IMR-90 (cell line): Measurements from ENCODE around the gene SIN3B. TPM values are rescaled to one million over a fixed set of nuclear protein-coding genes. Genes with fewer than 3 reads are reported as not detected.

Experiments
- ATAC-seq: fragments of 200-7000 bp; cut with Tn5 transposase; 2 replicates; pipeline ENCODE4 v1.9.1; 2020; ENCODE audit warnings: low read depth, mild to moderate bottlenecking, moderate library complexity
- BruUV-seq: library from RNA; stranded (reverse); fragments of 400-500 nt; replicated peaks from 2 replicates; lab custom pipeline; 2021; lab: Mats Ljungman, UMichigan
- CTCF ChIA-PET: fragments of 300-600 bp; formaldehyde crosslinking; extraction: SDS; loops from one replicate; lab custom pipeline; 2021; ENCODE audit warnings: antibody characterized with exemption; lab: Yijun Ruan, JAX
- POLR2A ChIA-PET: fragments of 300-600 bp; sonication (Branson Sonifier 250); formaldehyde crosslinking; loops from one replicate; lab custom pipeline; 2022; ENCODE audit warnings: antibody characterized with exemption; ENCODE audit not compliant: unreplicated experiment; lab: Charles Lee
- DNase-seq: peaks from one replicate; pipeline ENCODE4 v3.0.0; 2013
- H2AFZ ChIP-seq: replicated peaks from 2 replicates; pipeline ENCODE3; 2013; ENCODE audit warnings: low read length, mild to moderate bottlenecking; ENCODE audit not compliant: poor library complexity
- H2AK5ac ChIP-seq: 2 replicates; pipeline ENCODE4 v1.6.1; 2013; ENCODE audit warnings: low read depth, low read length, inconsistent platforms
- H2AK9ac ChIP-seq: replicated peaks from 2 replicates; pipeline ENCODE3; 2013; ENCODE audit warnings: mild to moderate bottlenecking, low read depth, low read length, moderate library complexity; ENCODE audit not compliant: poor library complexity
- H2BK120ac ChIP-seq: 2 replicates; pipeline ENCODE4 v1.6.1; 2013; ENCODE audit warnings: low read depth, low read length, inconsistent platforms
- H2BK15ac ChIP-seq: 3 replicates; pipeline ENCODE4 v1.6.1; 2013; ENCODE audit warnings: low read depth, low read length, inconsistent platforms
- H2BK20ac ChIP-seq: 2 replicates; pipeline ENCODE4 v1.6.1; 2013; ENCODE audit warnings: low read depth, mild to moderate bottlenecking, inconsistent platforms, low read length, moderate library complexity
- H2BK5ac ChIP-seq: 2 replicates; pipeline ENCODE4 v1.6.1; 2013; ENCODE audit warnings: mild to moderate bottlenecking, low read depth, low read length, inconsistent platforms; ENCODE audit not compliant: poor library complexity, severe bottlenecking
- H3K14ac ChIP-seq: replicated peaks from 2 replicates; pipeline ENCODE4 v1.6.1; 2013; ENCODE audit warnings: low read depth, low read length, inconsistent platforms
- H3K18ac ChIP-seq: 2 replicates; pipeline ENCODE4 v1.6.1; 2013; ENCODE audit warnings: low read depth, low read length, control low read depth
- H3K23ac ChIP-seq: 2 replicates; pipeline ENCODE4 v1.6.1; 2013; ENCODE audit warnings: low read depth, low read length, inconsistent platforms
- H3K27ac ChIP-seq: 2 replicates; pipeline ENCODE4 v1.5.1; 2013; ENCODE audit warnings: mild to moderate bottlenecking, control low read depth, low read length; ENCODE audit not compliant: insufficient read depth
- H3K27me3 ChIP-seq: 2 replicates; pipeline ENCODE4 v1.6.1; 2013; ENCODE audit warnings: low read length; ENCODE audit not compliant: control insufficient read depth, insufficient read depth
- H3K36me3 ChIP-seq: 2 replicates; pipeline ENCODE4 v1.6.1; 2013; ENCODE audit warnings: low read length, mixed read lengths; ENCODE audit not compliant: control insufficient read depth, insufficient read depth
- H3K4ac ChIP-seq: 2 replicates; pipeline ENCODE4 v1.6.1; 2013; ENCODE audit warnings: low read depth, low read length, inconsistent platforms
- H3K4me1 ChIP-seq: 2 replicates; pipeline ENCODE4 v1.6.1; 2013; ENCODE audit warnings: low read length, mixed read lengths; ENCODE audit not compliant: control insufficient read depth, insufficient read depth
- H3K4me2 ChIP-seq: 2 replicates; pipeline ENCODE4 v1.6.1; 2013; ENCODE audit warnings: low read depth, mild to moderate bottlenecking, control low read depth, low read length, moderate library complexity
- H3K4me3 ChIP-seq: 2 replicates; pipeline ENCODE4 v1.5.1; 2013; ENCODE audit warnings: low read depth, mild to moderate bottlenecking, control low read depth, low read length, moderate library complexity; ENCODE audit not compliant: insufficient read depth
- H3K56ac ChIP-seq: 2 replicates; pipeline ENCODE4 v1.6.1; 2013; ENCODE audit warnings: low read length, inconsistent platforms; ENCODE audit not compliant: insufficient read depth; ENCODE audit errors: extremely low read depth
- H3K79me1 ChIP-seq, 2 experiments: 2 replicates each; pipeline ENCODE4 v1.6.1; 2013; ENCODE audit warnings: low read length in 2 of 2, inconsistent platforms in 1 of 2, low read depth in 1 of 2
- H3K9ac ChIP-seq: 2 replicates; pipeline ENCODE4 v1.6.1; 2013; ENCODE audit warnings: low read depth, low read length, control low read depth
- H3K9me1 ChIP-seq: 2 replicates; pipeline ENCODE4 v1.6.1; 2013; ENCODE audit warnings: low read length, inconsistent platforms; ENCODE audit not compliant: insufficient read depth
- H3K9me3 ChIP-seq: 2 replicates; pipeline ENCODE4 v1.6.1; 2013; ENCODE audit warnings: low read length; ENCODE audit not compliant: control insufficient read depth, insufficient read depth
- H4K20me1 ChIP-seq: 2 replicates; pipeline ENCODE4 v1.6.1; 2013; ENCODE audit warnings: low read length, inconsistent platforms; ENCODE audit not compliant: insufficient read depth
- H4K5ac ChIP-seq: 2 replicates; pipeline ENCODE4 v1.6.1; 2013; ENCODE audit warnings: mild to moderate bottlenecking, low read depth, low read length, control low read depth
- H4K8ac ChIP-seq, 2 experiments: 2 replicates each; pipeline ENCODE4 v1.6.1; 2013; ENCODE audit warnings: low read depth in 2 of 2, low read length in 2 of 2, control low read depth in 1 of 2, inconsistent platforms in 1 of 2
- H4K91ac ChIP-seq: 2 replicates; pipeline ENCODE4 v1.6.1; 2013; ENCODE audit warnings: low read depth, low read length, inconsistent platforms; ENCODE audit not compliant: insufficient read depth
- BHLHE40 ChIP-seq: fragments of 150-350 bp; IDR thresholded peaks from 2 replicates; pipeline ENCODE4 v1.6.1; 2016; ENCODE audit warnings: mild to moderate bottlenecking, low read depth, low read length
- CEBPB ChIP-seq: IDR thresholded peaks from 2 replicates; pipeline ENCODE4 v1.6.1; 2012; ENCODE audit warnings: low read depth, low read length, improper control_type of control experiment
- CHD1 ChIP-seq: IDR thresholded peaks from 2 replicates; pipeline ENCODE4 v1.6.1; 2012; ENCODE audit warnings: low read depth, low read length, improper control_type of control experiment
- CTCF ChIP-seq: conservative IDR thresholded peaks from 2 replicates; pipeline ENCODE4 v1.5.1; 2012; ENCODE audit warnings: mild to moderate bottlenecking, low read depth, low read length, improper control_type of control experiment
- FOS ChIP-seq: fragments of 150-350 bp; IDR thresholded peaks from 2 replicates; pipeline ENCODE4 v1.6.1; 2016; ENCODE audit warnings: low read depth, low read length
- MAFK ChIP-seq: IDR thresholded peaks from 2 replicates; pipeline ENCODE4 v1.6.1; 2012; ENCODE audit warnings: low read depth, low read length, improper control_type of control experiment
- MAZ ChIP-seq: IDR thresholded peaks from 2 replicates; pipeline ENCODE4 v1.6.1; 2012; ENCODE audit warnings: low read depth, mild to moderate bottlenecking, low read length, improper control_type of control experiment, moderate library complexity, borderline replicate concordance
- MXI1 ChIP-seq: IDR thresholded peaks from 2 replicates; pipeline ENCODE4 v1.6.1; 2012; ENCODE audit warnings: low read depth, mild to moderate bottlenecking, low read length, moderate library complexity, borderline replicate concordance
- NFE2L2 ChIP-seq: fragments of 150-350 bp; IDR thresholded peaks from 2 replicates; pipeline ENCODE4 v1.6.1; 2016; ENCODE audit warnings: low read depth, mild to moderate bottlenecking, low read length
- POLR2A ChIP-seq: IDR thresholded peaks from 2 replicates; pipeline ENCODE4 v1.6.1; 2012; ENCODE audit warnings: mild to moderate bottlenecking, low read depth, low read length
- RAD21 ChIP-seq: IDR thresholded peaks from 2 replicates; pipeline ENCODE4 v1.6.1; 2012; ENCODE audit warnings: low read length, improper control_type of control experiment
- RCOR1 ChIP-seq: IDR thresholded peaks from 2 replicates; pipeline ENCODE4 v1.6.1; 2012; ENCODE audit warnings: mild to moderate bottlenecking, low read length, improper control_type of control experiment; ENCODE audit not compliant: insufficient replicate concordance
- RFX5 ChIP-seq: IDR thresholded peaks from 2 replicates; pipeline ENCODE4 v1.8.0; 2012; ENCODE audit warnings: low read depth, mild to moderate bottlenecking, low read length, moderate library complexity
- SMC3 ChIP-seq: fragments of 150-350 bp; IDR thresholded peaks from 2 replicates; pipeline ENCODE4 v1.6.1; 2016; ENCODE audit warnings: low read depth, mild to moderate bottlenecking, antibody characterized with exemption, low read length, moderate library complexity
- USF2 ChIP-seq: fragments of 150-350 bp; IDR thresholded peaks from 2 replicates; pipeline ENCODE4 v1.6.1; 2017; ENCODE audit warnings: mild to moderate bottlenecking, antibody characterized with exemption, low read length, low read depth
- WGBS, 2 experiments: methylation state at CpG; one replicate each; pipeline versions ENCODE4 v1.1.5 to v1.1.7; 2013; ENCODE audit warnings: missing lambda C conversion rate in 2 of 2; ENCODE audit not compliant: insufficient read length in 1 of 2; ENCODE audit errors: extremely low coverage in 2 of 2; 5-methylcytosine and 5-hydroxymethylcytosine counted together
- dilution Hi-C: fragments of 300-500 bp; cut with HindIII; formaldehyde crosslinking; loops from one replicate; pipeline ENCODE4 v1.14.3; 2018; ENCODE audit warnings: low sequenced_read_pairs; ENCODE audit not compliant: unreplicated experiment
- in situ Hi-C: fragments of 300-500 bp; cut with MboI; formaldehyde crosslinking; loops from 3 replicates; pipeline ENCODE4 v1.14.3; 2019; ENCODE audit warnings: low sequenced_read_pairs, inconsistent platforms, mixed read lengths
- intact Hi-C: fragments of 100-400 bp; cut with micrococcal nuclease; formaldehyde crosslinking; loops from 2 replicates; pipeline ENCODE4 v1.10.0; 2022
- polyA plus RNA-seq, 3 experiments: library from polyadenylated mRNA; depleted of rRNA; stranded (reverse); fragments of >200 nt; gene quantifications; 2 replicates each; pipeline ENCODE4 v1.2.3, GENCODE V29; 2012; ENCODE audit warnings: low replicate concordance in 1 of 3
- total RNA-seq: library from RNA; depleted of rRNA; stranded (reverse); fragments of >200 nt; gene quantifications from 2 replicates; pipeline ENCODE4 v1.2.3, GENCODE V29; 2012
- TF ChIP-seq, protein P1 (sequence below): fragments of 150-350 bp; IDR thresholded peaks from 2 replicates; pipeline ENCODE4 v1.6.1; 2016; ENCODE audit warnings: low read depth, mild to moderate bottlenecking, low read length, moderate library complexity, borderline replicate concordance

SIN3B gene
- total and polyA plus RNA-seq, 2 of the 4 experiments (the other 2 are of a cell fraction) = 7.9 to 40.0 TPM

DNA sequence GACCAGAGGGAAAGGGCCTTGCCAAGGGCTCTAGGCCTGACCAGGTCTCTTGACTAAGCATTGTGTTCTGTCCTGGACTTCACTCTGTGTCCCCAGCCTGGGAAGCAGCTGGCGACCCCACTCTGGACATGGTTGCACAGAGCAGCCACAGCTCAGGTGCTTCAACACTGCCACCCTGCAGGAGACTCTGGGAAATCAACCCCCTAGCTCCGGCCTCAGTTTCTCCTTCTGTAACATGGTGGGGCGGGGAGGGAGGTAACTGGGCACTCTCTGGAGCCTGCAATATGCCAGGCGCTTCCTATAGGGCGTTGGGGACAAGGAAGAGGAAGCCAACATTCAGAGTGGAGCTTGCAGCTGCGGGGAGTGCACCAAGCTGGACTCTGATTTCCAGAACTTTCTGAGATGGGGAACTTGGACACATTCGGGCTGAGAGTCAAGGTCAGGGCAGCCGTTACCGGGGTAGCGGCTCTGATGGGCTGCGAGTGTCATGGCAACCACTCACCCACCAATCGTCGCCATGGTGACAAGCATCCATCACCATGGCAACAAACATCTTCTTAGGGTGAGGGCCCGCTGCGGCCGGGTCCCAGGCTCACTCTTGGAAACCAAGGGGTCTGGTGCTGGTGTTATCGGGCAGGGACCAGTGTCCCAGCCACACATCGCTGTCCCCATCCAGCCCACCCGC, 72.4 kb downstream of the SIN3B start:
- no peak overlapping the region for H2BK120ac ChIP-seq
- no peak overlapping the region for H3K23ac ChIP-seq
- H4K20me1 ChIP-seq = no peaks in the 10 kb centered on the region
- no peak overlapping the region for H3K9ac ChIP-seq
- no peak overlapping the region for H4K8ac ChIP-seq
- no peak overlapping the region for H2BK20ac ChIP-seq
- H3K18ac ChIP-seq = no peak overlapping the region
- no peaks in the 10 kb centered on the region for H3K9me1 ChIP-seq
- WGBS, 2 experiments = 87% methylated on average over 7 of the region's 19 CpGs; no CpG with 5 or more reads in 1 of the 2 experiments
- no peak overlapping the region for H4K91ac ChIP-seq
- in situ Hi-C loops = no loop called here
- intact Hi-C loops = no loop called here
- DNase-seq = no peak
- H3K14ac ChIP-seq = no peak overlapping the region
- H3K36me3 ChIP-seq = no peaks in the 10 kb centered on the region
- no peaks in the 10 kb centered on the region for H3K79me1 ChIP-seq
- H3K4ac ChIP-seq = no peak overlapping the region
- no peak overlapping the region for H2AK5ac ChIP-seq
- H2AFZ ChIP-seq = no peak overlapping the region
- H3K27ac ChIP-seq = no peak overlapping the region
- H3K27me3 ChIP-seq = peaks cover 2% of the 10 kb centered on the region; the same call in 1 of the 2 replicates
- H3K9me3 ChIP-seq = no peaks in the 10 kb centered on the region
- ChIA-PET CTCF (no interaction called here), POLR2A (no interaction called here)
- ATAC-seq = no peak
- H2BK5ac ChIP-seq = no peak overlapping the region
- no peak overlapping the region for H2BK15ac ChIP-seq
- dilution Hi-C loops = no loop called here
- H3K4me2 ChIP-seq = no peak overlapping the region
- no TSS peak for BruUV-seq
- H2AK9ac ChIP-seq = no peak overlapping the region
- no peak overlapping the region for H3K4me3 ChIP-seq
- no peak overlapping the region for H4K5ac ChIP-seq
- TF ChIP-seq SMC3 (no peak), CEBPB (no peak), RAD21 (no peak), BHLHE40 (no peak), POLR2A (no peak), MAZ (no peak), MXI1 (no peak), USF2 (no peak), NFE2L2 (no peak), CHD1 (no peak), CTCF (no peak), FOS (no peak), MAFK (no peak), RCOR1 (no peak), RFX5 (no peak)
- TF ChIP-seq, protein P1, sequence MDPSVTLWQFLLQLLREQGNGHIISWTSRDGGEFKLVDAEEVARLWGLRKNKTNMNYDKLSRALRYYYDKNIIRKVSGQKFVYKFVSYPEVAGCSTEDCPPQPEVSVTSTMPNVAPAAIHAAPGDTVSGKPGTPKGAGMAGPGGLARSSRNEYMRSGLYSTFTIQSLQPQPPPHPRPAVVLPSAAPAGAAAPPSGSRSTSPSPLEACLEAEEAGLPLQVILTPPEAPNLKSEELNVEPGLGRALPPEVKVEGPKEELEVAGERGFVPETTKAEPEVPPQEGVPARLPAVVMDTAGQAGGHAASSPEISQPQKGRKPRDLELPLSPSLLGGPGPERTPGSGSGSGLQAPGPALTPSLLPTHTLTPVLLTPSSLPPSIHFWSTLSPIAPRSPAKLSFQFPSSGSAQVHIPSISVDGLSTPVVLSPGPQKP = no peak
- H3K4me1 ChIP-seq = no peaks in the 10 kb centered on the region
- H3K56ac ChIP-seq = no peak overlapping the region
